ENCODE results near the gene PHACTR3.

Gene PHACTR3

DNA sequence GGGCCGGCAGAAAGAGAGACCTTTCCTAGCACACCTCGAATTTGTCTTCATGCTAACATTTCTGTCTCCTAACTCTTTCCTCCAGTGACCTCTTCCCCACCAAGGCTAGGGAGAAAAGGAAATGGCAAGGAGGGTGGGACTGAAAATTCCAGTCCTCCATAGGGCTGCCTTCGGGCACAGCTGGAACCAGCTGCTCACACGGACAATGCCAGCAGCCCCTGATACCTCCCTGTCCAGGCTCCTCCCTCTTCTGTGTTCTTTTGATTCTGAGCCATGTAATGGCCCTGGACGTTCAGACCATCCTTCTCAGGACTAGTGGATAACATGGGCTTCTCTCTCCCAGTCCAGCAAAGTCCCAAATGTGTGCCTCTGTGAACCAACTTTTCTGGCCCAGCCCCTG is 29.1 kb upstream of the PHACTR3 start:
- DNase-seq, result no peak

GRCh38 chr20:59575653-59576052 is 28.7 kb upstream of the PHACTR3 start:
- DNase-seq, result no peak

- no peak for DNase-seq
These were observed 28.0 kb upstream of the PHACTR3 start for GRCh38 chr20:59576216-59576953.

- no peak for DNase-seq
These were observed 27.1 kb upstream of the PHACTR3 start for GRCh38 chr20:59577037-59577808.

DNA sequence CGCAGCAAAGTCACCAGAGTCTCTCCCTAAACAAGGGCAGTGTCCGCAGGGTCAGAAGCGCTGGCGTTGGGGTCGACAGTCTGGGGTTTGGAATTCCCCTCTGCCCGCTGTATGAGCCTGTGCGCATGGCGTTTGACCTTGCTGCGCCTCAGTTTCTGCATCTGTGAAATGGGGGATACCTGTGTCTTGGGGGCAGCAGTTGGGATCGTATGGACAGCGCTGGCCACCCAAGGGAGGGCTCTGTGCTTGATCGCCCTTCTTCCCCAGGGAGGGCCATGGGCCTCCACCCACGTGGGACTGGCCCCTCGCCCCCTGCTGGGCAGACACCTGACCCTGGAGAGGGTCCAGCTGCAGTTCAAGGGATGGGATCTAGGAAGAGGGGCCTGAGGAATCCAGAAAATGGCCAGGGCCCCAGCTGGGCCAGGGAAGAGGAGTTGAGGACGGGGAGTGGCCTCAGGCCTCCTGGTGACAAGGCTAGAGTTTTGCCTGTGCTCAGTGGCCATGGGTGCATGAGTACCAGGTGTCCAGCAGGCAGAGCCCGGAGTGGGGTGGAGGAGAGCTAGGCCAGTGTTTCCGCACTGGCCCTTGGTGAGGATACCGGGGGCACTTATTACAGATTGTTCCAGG is 26.4 kb upstream of the PHACTR3 start:
- no peak for DNase-seq

DNA sequence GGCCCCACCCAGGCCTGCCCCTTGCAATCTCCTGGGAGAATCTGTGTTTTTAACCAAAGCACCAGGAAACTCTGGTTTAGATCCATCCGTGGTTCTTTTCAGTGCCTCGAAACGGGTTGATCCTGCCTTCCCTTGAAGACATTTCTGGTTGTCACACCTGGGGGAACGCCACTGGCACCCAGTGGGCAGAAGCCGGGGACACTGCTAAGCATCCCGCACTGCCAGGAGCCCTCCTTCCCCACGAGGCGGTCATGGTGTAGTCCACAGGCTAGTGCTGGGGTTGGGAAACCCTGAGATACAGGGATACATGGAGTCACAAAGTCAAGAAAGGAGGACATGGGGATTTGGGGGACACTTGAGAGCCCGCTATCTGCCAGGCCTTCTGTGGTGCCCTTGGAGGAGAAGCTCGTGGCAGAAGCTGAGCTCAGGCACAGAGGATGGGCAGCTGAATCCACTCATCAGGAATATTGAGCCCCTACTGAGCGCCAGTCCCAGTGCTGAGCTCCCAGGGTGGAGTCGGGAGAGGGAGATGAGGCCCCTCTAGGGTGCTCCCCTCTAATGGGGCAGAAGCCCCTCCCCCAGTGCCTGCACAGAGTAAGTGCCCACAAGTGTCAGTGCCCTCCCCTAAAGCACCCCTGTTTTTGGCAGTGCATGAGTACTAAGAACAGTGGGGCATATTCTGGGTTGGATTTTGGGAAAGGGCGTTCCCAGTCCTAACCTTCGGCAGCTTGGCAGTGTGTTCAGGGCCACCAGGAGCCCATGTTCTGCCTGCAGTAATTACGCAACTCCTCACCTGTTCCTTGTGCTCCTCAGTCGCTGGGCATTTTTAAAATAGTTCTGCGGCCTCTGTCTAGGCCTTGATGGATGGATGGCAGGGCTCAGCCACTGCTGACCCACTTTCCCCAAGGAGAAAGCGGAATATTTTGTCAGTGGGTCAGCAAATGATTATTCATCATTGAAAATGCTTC is 25.6 kb upstream of the PHACTR3 start:
- DNase-seq, result no peak

GRCh38 chr20:59579404-59580145 is 24.8 kb upstream of the PHACTR3 start:
- no peak for DNase-seq

DNA sequence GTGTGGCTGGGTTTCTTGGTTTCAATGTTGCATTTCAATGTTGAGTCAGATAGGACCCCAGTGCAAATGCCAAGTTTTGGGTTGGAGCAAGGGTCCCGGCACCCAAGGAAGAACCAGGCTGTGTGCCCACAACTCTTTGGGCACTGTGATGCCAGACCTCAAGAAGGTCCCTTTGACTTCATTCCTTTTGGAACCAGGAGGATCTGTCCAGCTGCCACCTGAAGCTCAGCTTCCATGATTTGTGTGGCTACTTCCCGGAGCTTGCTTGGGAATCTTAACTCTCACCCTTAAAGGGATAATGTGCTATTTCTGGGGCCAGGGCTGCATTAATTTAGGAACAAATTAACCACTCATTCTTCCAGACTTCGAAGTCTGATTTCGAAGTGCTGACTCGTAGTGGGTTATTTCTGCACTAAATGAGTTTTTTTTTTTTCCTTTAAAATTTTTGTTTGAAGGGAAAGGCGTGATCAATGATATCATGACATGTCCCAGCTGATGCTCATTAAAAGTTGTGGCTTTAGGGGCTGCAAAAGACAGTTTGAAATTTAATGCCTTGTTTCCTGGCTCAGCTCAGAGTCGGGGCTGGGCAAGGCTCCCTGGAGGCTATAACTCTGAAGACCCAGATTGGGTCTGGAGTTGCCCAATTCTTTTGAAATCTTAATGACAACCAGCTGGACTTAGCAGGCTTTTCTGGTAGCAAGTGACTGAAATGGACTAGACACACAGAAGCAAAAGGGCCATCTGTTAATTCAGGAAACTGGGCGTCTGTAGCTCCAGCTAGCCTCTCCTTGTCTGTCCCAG is 24.0 kb upstream of the PHACTR3 start:
- DNase-seq, result no peak

GRCh38 chr20:59580991-59581401 is 23.3 kb upstream of the PHACTR3 start:
- DNase-seq, result no peak

DNA sequence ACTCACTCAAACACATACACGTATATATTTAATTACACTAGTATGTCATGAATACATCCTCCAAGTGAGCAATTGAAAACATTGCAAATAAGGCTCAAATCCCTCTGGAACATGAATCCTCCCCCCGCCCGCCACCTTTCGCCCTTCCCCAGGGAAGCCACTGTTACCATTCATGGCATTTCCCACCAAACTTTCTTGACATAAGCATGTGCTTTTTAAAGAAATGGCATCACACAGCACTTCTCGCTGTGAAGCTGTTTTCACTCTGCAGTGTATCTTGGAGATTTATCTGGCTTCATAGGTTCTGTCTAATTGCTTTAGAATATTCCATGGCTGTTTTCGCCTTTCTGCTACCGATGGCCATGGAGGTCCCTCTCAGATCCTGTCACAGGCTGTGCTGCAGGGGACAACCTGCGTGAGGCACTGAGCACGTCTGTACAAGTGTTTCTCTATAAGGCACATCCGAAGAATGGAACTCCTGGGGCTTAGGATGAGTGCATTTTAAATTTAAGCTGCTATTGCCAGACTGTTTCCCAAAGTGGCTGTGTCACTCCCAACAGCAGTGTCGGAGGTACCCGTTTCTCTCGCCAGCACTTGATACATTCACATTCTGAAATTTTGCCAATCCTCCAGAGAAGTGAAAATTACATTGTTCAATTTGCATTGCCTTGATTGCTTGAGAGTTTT is 22.2 kb upstream of the PHACTR3 start:
- DNase-seq, result no peak

DNA sequence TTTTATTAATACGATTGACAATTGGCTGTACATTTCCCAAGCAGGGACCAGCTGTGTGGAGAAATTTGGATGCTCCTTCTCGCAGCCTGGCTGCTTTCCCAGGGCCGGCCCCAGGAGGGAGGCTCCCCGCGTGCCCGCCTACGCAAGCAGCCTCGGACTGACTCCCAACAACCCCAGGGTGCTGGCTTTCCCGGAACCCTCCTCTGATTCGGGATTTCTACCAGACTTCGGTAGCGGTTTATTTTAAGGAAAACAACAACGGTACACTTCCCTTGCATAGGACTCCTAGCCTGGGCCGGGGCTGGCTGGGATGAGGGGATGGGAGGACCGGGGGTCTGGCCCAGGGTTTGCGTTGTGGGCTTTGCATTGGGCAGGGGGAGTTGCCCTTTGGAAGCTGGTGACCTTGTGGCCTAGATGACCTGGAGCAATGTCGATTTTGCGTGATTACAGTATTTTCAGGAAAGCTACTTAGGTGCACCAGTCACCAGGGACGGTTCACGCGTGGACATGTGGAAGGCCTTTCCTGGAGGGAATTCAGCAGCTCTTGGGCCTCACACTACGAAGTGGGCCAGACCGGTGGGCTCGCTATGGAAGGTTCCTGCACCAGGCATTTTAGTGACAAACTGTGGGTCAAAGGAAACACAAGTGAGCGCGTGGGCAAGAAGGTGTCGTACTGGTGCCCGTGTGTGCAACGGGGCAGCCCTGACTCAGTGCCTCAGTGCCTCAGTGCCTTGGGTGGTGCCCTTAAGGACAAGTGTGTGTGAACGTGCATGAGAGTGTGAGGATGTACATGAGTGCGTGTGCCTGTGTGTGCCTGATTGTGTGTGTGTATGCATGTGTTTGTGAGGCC is 20.7 kb upstream of the PHACTR3 start:
- no peak for DNase-seq

DNA sequence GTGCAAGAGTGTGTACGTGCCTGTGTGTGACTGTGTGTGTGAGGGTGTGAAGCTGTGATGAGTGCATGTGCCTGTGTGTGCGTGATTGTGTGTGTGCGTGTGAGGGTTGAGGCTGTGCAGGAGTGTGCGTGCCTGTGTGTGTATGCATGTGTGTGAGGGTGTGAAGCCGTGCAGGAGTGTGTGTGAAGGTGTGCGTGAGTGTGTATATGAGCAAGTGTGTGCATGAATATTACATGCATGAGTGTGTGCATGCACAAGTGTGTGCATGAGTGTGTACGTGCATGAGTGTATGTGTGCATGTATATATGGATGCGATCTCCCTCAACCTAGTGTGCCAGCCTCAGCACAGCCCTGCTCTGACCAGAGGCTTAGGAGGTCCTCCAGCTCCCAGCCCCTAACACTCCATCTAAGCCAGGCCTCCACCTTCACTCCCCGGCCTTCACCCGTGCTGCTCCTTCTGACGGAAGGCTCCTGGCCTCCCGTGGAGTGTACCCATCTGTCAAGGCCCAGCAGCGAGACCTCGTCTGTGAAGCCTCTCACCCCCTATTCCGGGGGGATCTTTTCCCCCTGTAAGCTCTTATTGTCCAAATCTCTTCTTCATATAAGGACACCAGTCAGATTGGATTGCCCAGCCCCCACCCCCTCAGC is 19.9 kb upstream of the PHACTR3 start:
- no peak for DNase-seq

DNA sequence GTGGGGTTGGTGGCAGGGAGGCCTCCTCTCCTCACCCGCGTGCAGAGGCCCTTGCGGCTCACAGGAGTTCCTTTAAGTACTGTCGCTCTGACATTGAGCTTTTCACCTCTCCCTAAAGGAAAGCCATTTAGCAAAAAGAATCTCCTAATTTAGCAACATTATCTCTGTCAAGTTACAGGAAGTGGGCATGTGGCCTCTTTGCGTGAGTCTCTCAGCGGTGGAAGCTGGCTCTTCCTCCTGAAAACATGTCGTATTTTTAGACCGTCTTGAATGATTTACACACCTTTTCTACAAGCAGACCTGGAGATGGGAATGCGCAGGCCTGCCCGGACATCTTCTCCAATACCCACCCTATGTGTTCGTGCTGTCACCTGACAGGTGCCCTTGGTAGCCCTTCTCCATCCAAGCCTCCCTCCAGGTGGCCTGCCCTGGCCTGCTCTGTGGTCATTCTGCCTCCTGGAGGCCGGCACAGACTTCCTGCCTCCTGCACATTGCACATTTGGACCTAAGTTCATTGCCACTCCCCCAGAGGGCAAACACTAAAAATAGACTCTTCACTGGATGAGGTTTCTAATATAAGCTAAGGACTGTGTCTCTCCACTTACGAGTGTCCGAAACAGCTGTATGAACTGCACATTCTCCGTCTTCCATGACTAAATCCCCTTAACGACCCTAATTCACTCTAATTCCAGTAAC is 18.5 kb upstream of the PHACTR3 start:
- DNase-seq, result no peak

DNA sequence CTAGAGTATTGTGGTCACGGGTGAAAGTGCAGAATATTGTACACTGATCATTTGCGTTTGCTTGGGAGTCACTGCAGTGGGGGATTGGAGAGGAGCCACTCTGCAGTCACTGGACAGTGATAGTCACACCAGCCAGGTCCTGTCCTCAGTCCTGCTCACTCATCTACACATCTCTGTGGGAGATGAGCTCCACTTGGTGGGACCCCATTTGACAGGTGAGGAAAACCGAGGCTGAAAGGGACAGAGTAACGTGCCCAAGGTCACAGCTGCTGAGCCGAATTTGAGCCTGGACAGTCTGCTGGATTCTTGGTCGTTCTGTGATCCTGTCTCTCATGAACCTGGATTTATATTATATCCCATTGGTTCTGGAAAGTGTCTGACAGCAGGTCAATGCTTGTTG is 17.7 kb upstream of the PHACTR3 start:
- DNase-seq, result no peak

- DNase-seq, result no peak
These were observed 16.8 kb upstream of the PHACTR3 start for GRCh38 chr20:59587570-59587969.

DNA sequence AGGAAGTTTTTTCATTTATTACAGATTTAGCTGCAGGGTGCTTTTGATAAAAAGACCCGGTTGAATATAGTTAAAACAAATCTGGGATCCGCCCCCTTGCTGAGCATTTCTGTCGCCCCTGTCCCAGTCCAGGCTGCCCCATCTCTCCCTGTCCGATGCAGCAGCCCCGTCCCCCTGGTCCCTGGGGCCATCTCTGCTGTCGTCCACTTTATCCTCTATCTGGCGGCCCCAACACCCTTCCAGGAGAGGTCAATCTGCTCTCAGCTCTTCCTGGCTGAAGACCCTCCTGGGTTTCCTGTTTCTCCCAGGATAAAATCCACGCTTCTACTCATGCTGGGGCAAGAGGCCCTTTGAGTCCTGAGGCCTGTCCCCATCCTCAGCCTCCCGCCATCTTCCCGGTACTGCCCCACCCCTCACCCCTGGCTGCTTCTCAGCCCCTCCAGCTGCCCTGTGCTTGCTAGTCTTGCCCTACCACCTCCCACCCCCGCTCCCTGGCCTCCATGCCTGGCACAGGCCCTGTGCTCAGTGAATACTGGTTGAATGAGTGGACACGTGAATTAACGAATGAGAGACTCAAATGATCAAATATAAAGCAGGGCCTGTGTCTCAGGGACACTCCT is 16.0 kb upstream of the PHACTR3 start:
- DNase-seq, result no peak

GRCh38 chr20:59589086-59589684 is 15.2 kb upstream of the PHACTR3 start:
- no peak for DNase-seq
